Mesenchymal stem cell (in vitro differentiated cells and primary cell): Measurements from ENCODE around the gene E2F6.
A peak's percentile ranks its signal among the peaks of the same experiment; 100 is the strongest.

ENCODE experiments used
- DNase-seq: peaks from one replicate; pipeline ENCODE4 v3.0.0-alpha.2; 2013
- H2AFZ ChIP-seq: one replicate; pipeline ENCODE4 v1.6.1; 2013; ENCODE audit warnings: low read depth, mild to moderate bottlenecking, control low read depth, inconsistent platforms, low read length, moderate library complexity
- H2AK5ac ChIP-seq: 2 replicates; pipeline ENCODE4 v1.6.1; 2013; ENCODE audit warnings: low read length, moderate library complexity, mild to moderate bottlenecking, inconsistent platforms; ENCODE audit not compliant: severe bottlenecking
- H2BK120ac ChIP-seq: one replicate; pipeline ENCODE4 v1.6.1; 2013; ENCODE audit warnings: low read depth, mild to moderate bottlenecking, inconsistent platforms, low read length, moderate library complexity
- H2BK12ac ChIP-seq, 2 experiments: one replicate each; pipeline ENCODE4 v1.6.1; 2013; ENCODE audit warnings: inconsistent platforms in 2 of 2, low read length in 2 of 2, mild to moderate bottlenecking in 2 of 2, moderate library complexity in 2 of 2, control low read depth in 1 of 2
- H2BK15ac ChIP-seq: one replicate; pipeline ENCODE4 v1.6.1; 2013; ENCODE audit warnings: mild to moderate bottlenecking, low read depth, inconsistent platforms; ENCODE audit not compliant: poor library complexity, severe bottlenecking
- H2BK5ac ChIP-seq: 2 replicates; pipeline ENCODE4 v1.6.1; 2013; ENCODE audit warnings: low read depth, mild to moderate bottlenecking, low read length, control low read depth, inconsistent platforms; ENCODE audit not compliant: poor library complexity, severe bottlenecking
- H3K14ac ChIP-seq, 2 experiments: one replicate each; pipeline ENCODE4 v1.6.1; 2013; ENCODE audit warnings: inconsistent platforms in 2 of 2, low read length in 2 of 2, control low read depth in 1 of 2, mild to moderate bottlenecking in 1 of 2, moderate library complexity in 1 of 2
- H3K18ac ChIP-seq, 2 experiments: one replicate each; pipeline ENCODE4 v1.6.1; 2013; ENCODE audit warnings: inconsistent platforms in 2 of 2, low read length in 2 of 2, control low read depth in 1 of 2, low read depth in 1 of 2, mild to moderate bottlenecking in 1 of 2
- H3K23ac ChIP-seq, 2 experiments: one replicate each; pipeline ENCODE4 v1.6.1; 2013; ENCODE audit warnings: inconsistent platforms in 2 of 2, low read length in 2 of 2, mild to moderate bottlenecking in 2 of 2, moderate library complexity in 2 of 2, control low read depth in 1 of 2
- H3K27ac ChIP-seq: 2 replicates; pipeline ENCODE4 v1.5.1; 2013; ENCODE audit warnings: mild to moderate bottlenecking, moderate library complexity, low read length, control low read depth, inconsistent platforms; ENCODE audit not compliant: poor library complexity, severe bottlenecking
- H3K27me3 ChIP-seq, 2 experiments: 2 replicates each; pipeline versions ENCODE4 v1.6.1 to v1.7.0; 2013; ENCODE audit warnings: low read length in 2 of 2, mild to moderate bottlenecking in 2 of 2, moderate library complexity in 2 of 2, control low read depth in 1 of 2, inconsistent platforms in 1 of 2; ENCODE audit not compliant: control insufficient read depth in 1 of 2, insufficient read depth in 1 of 2
- H3K36me3 ChIP-seq, 2 experiments: 2 replicates each; pipeline versions ENCODE4 v1.6.1 to v1.7.0; 2013; ENCODE audit warnings: low read length in 2 of 2, control low read depth in 1 of 2, inconsistent platforms in 1 of 2, low read depth in 1 of 2, mild to moderate bottlenecking in 1 of 2; ENCODE audit not compliant: insufficient read depth in 2 of 2, control insufficient read depth in 1 of 2
- H3K4ac ChIP-seq, 2 experiments: one replicate each; pipeline ENCODE4 v1.6.1; 2013; ENCODE audit warnings: inconsistent platforms in 2 of 2, low read length in 2 of 2, mild to moderate bottlenecking in 2 of 2, moderate library complexity in 2 of 2, control low read depth in 1 of 2, low read depth in 1 of 2
- H3K4me1 ChIP-seq: 2 replicates; pipeline ENCODE4 v1.6.1; 2013; ENCODE audit warnings: low read depth, low read length, control low read depth; ENCODE audit not compliant: control insufficient read depth, insufficient read depth
- H3K4me2 ChIP-seq: 2 replicates; pipeline ENCODE4 v1.6.1; 2013; ENCODE audit warnings: low read length, mild to moderate bottlenecking, inconsistent platforms; ENCODE audit not compliant: poor library complexity, severe bottlenecking
- H3K4me3 ChIP-seq, 2 experiments: 2 replicates each; pipeline versions ENCODE4 v1.5.1 to v1.7.0; 2013; ENCODE audit warnings: low read length in 2 of 2, mild to moderate bottlenecking in 2 of 2, control low read depth in 1 of 2, low read depth in 1 of 2; ENCODE audit not compliant: insufficient read depth in 1 of 2
- H3K79me1 ChIP-seq: replicated peaks from 2 replicates; pipeline ENCODE4 v1.6.1; 2013; ENCODE audit warnings: mild to moderate bottlenecking, control low read depth, low read length, inconsistent platforms; ENCODE audit not compliant: poor library complexity, severe bottlenecking
- H3K9ac ChIP-seq: 2 replicates; pipeline ENCODE4 v1.7.0; 2013; ENCODE audit warnings: mild to moderate bottlenecking, low read length, moderate library complexity
- H3K9me3 ChIP-seq: 2 replicates; pipeline ENCODE4 v1.7.0; 2013; ENCODE audit warnings: mild to moderate bottlenecking, low read length; ENCODE audit not compliant: control insufficient read depth
- H4K8ac ChIP-seq: one replicate; pipeline ENCODE4 v1.6.1; 2013; ENCODE audit warnings: inconsistent platforms, mild to moderate bottlenecking, low read length, moderate library complexity
- H4K91ac ChIP-seq: one replicate; pipeline ENCODE4 v1.6.1; 2013; ENCODE audit warnings: mild to moderate bottlenecking, low read length, inconsistent platforms
- WGBS: methylation state at CpG from one replicate; pipeline ENCODE4 v1.1.7; 2013; ENCODE audit warnings: mixed read lengths; 5-methylcytosine and 5-hydroxymethylcytosine counted together

The E2F6 gene

DNA sequence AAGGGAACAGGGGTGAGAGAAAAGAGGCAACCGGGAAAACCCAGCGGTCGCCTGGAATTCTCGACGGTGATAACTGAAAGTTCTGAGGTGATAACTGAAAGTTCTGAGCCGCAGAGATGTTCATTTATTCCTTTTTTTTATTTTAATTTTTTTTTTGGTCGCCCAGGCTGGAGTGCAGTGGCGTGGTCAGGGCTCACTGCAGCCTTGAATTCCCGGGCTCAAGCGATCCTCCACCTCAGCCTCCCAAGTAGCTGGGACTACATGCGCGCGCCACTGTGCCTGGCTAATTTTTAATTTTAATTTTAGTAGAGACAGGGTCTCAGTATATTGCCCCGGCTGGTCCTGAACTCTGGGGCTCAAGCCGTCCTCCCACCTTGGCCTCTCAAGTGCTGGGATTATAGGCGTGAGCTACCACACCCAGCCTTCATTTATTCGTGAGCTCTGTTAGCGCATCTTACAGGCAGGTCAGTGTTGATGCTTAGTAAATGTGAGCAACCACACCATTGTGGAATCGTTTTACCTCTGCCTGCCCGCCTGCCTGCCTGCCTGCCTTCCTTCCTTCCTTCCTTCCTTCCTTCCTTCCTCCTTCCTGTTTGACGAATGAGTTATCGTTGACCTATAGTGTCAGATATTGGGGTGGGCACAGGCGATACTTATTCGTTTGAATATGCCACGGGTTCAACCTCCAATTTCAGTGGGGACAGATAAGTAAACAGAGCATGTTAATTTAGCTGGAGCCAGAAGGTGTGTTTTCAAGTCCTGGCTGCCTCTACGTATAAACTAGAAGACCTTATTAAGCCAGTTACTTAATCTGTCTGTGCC, 557 bp upstream of the E2F6 start:
- Histone ChIP-seq H2BK120ac (peak overlapping the region; percentile 59), H3K27me3 (peaks cover 0 to 16% of the 10 kb centered on the region in 2 experiments), H2BK12ac (peak overlapping the region in 1 of 2 experiments; percentile 10), H4K91ac (no peak overlapping the region), H3K36me3 (peaks cover 6 to 18% of the 10 kb centered on the region in 2 experiments), H3K9ac (peak overlapping the region; percentile 91), H2BK15ac (no peak overlapping the region), H3K4ac (peak overlapping the region in 1 of 2 experiments; percentile 86), H3K14ac (no peak overlapping the region), H3K4me1 (peaks cover 10% of the 10 kb centered on the region), H3K18ac (no peak overlapping the region), H2AK5ac (no peak overlapping the region), H4K8ac (peak overlapping the region; percentile 63), H2AFZ (peak overlapping the region; percentile 65), H3K4me3 (peak overlapping the region; percentile 34 to 93), H2BK5ac (no peak overlapping the region), H3K79me1 (no peaks in the 10 kb centered on the region), H3K23ac (no peak overlapping the region), H3K27ac (no peak overlapping the region), H3K4me2 (peak overlapping the region; percentile 75), H3K9me3 (no peaks in the 10 kb centered on the region)
- DNase-seq: no peak
- WGBS: 71% methylated on average over 23 of the region's 26 CpGs

DNA sequence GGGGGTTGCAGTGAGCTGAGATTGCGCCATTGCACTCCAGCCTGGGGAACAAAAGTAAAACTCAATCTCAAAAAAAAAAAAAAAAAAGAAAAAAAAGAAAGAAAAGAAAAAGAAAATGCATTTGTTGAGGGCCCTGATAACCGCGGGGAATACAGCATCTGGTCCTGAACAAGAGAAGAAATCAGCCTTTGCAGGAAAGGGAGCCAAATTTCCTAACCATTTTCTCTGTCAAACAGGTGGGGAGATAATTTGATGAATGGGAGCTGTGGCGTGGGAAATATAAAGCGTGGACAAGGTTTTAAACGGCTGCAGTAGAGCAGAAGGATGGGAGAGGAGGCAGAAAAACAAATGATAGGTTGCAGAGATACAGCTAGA, 864 bp downstream of the E2F6 start:
- Histone ChIP-seq H3K4me1 (peaks cover 10% of the 10 kb centered on the region), H3K18ac (peak overlapping the region; percentile 46 to 96), H4K8ac (peak overlapping the region; percentile 99), H3K36me3 (peaks cover 6 to 21% of the 10 kb centered on the region in 2 experiments), H3K79me1 (peaks cover 3% of the 10 kb centered on the region), H3K4ac (peak overlapping the region in 1 of 2 experiments; percentile 95), H3K14ac (no peak overlapping the region), H3K23ac (no peak overlapping the region), H2BK15ac (no peak overlapping the region), H3K4me2 (peak overlapping the region; percentile 73), H2BK120ac (no peak overlapping the region), H2AFZ (no peak overlapping the region), H3K9me3 (no peaks in the 10 kb centered on the region), H3K9ac (peak overlapping the region; percentile 91), H4K91ac (no peak overlapping the region), H2BK5ac (no peak overlapping the region), H3K4me3 (peak overlapping the region; percentile 90 to 93), H3K27me3 (peaks cover 0 to 3% of the 10 kb centered on the region in 2 experiments), H2AK5ac (no peak overlapping the region), H2BK12ac (no peak overlapping the region), H3K27ac (peak overlapping the region; percentile 47)
- no peak for DNase-seq
- 70% methylated on average over 5 of the region's 6 CpGs for WGBS

DNA sequence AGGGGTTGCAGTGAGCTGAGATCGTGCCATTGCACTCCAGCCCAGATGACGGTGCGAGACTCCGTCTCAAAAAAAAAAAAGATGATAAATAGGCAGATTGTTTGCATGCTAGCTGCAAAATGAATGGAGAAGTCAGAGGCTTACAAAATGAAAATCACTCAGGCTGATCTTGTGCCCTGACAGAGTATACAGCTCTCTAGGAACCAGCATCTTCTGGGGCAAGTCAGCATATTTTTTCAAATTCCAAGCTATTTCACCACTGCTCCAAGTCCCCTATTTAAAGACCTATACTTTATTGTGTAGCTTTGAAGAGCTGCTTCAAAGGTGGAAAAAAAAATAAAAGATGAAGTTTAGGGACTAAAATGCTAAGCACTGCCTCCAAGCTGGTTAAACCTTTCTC, 6.1 kb downstream of the E2F6 start:
- H3K4me1 ChIP-seq: peaks cover 5% of the 10 kb centered on the region
- peaks cover 9 to 40% of the 10 kb centered on the region in 2 experiments for H3K36me3 ChIP-seq
- H3K27me3 ChIP-seq: no peaks in the 10 kb centered on the region
- H3K4me2 ChIP-seq: no peak overlapping the region
- H2AFZ ChIP-seq: no peak overlapping the region
- H2AK5ac ChIP-seq: no peak overlapping the region
- no peak for DNase-seq
- no peak overlapping the region for H3K14ac ChIP-seq
- no peak overlapping the region for H2BK5ac ChIP-seq
- H3K9me3 ChIP-seq: no peaks in the 10 kb centered on the region
- no peak overlapping the region for H2BK15ac ChIP-seq
- no peak overlapping the region for H3K4ac ChIP-seq
- 96% methylated on average over 4 of the region's 4 CpGs for WGBS
- peaks cover 7% of the 10 kb centered on the region for H3K79me1 ChIP-seq
- H3K23ac ChIP-seq: no peak overlapping the region
- no peak overlapping the region for H3K9ac ChIP-seq
- no peak overlapping the region for H3K27ac ChIP-seq
- H2BK120ac ChIP-seq: no peak overlapping the region
- H3K4me3 ChIP-seq: no peak overlapping the region
- no peak overlapping the region for H2BK12ac ChIP-seq
- H4K8ac ChIP-seq: no peak overlapping the region
- H4K91ac ChIP-seq: no peak overlapping the region
- H3K18ac ChIP-seq: no peak overlapping the region

DNA sequence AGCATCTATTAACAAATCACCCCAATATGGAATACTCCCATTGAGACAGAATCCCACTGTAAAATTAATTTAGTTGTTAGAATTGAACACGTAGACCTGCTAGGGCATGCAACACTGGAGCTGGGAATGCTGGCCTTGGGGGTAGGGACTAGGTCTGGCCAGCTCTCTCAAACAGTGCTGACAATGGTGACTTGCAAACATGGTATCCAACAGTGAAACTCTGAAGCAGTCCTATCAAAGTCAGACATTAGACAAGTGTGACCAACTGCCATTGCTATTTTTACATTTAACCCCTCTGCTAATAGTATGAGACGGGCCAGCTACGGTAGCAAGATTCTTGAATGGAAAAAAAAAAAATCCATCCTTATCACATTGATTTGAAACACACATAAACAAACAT, 7.2 kb downstream of the E2F6 start:
- Histone ChIP-seq H3K9ac (no peak overlapping the region), H3K18ac (no peak overlapping the region), H3K4me3 (no peak overlapping the region), H4K91ac (no peak overlapping the region), H4K8ac (no peak overlapping the region), H2AFZ (no peak overlapping the region), H2BK5ac (no peak overlapping the region), H3K27ac (no peak overlapping the region), H3K9me3 (no peaks in the 10 kb centered on the region), H2BK120ac (no peak overlapping the region), H3K14ac (no peak overlapping the region), H3K79me1 (peaks cover 7% of the 10 kb centered on the region), H3K27me3 (no peaks in the 10 kb centered on the region), H3K23ac (no peak overlapping the region), H3K4ac (no peak overlapping the region), H2BK12ac (no peak overlapping the region), H3K4me2 (no peak overlapping the region), H3K36me3 (peaks cover 9 to 43% of the 10 kb centered on the region in 2 experiments), H2AK5ac (no peak overlapping the region), H2BK15ac (no peak overlapping the region), H3K4me1 (peaks cover 4% of the 10 kb centered on the region)
- no peak for DNase-seq
- 93% methylated on average over 3 of the region's 3 CpGs for WGBS
